Hepatocyte (in vitro differentiated cells): ENCODE results near the gene AIFM2.

Experiments
- EZH2 ChIP-seq: fragments of 200-600 bp; sonication (generic); IDR thresholded peaks from 2 replicates; pipeline ENCODE4 v1.6.1; 2016; ENCODE audit warnings: antibody characterized with exemption, mild to moderate bottlenecking, borderline replicate concordance
- EZH2phosphoT487 ChIP-seq: fragments of 200-600 bp; sonication (generic); IDR thresholded peaks from one replicate; pipeline ENCODE4 v1.6.1; 2018; ENCODE audit warnings: antibody characterized with exemption, mild to moderate bottlenecking, low read depth, moderate library complexity; ENCODE audit not compliant: unreplicated experiment, severe bottlenecking
- TF ChIP-seq, protein P1 (sequence below): fragments of 200-600 bp; sonication (generic); IDR thresholded peaks from 2 replicates; pipeline ENCODE4 v1.5.1; 2016; ENCODE audit warnings: antibody characterized with exemption, mild to moderate bottlenecking; ENCODE audit not compliant: poor library complexity

DNA sequence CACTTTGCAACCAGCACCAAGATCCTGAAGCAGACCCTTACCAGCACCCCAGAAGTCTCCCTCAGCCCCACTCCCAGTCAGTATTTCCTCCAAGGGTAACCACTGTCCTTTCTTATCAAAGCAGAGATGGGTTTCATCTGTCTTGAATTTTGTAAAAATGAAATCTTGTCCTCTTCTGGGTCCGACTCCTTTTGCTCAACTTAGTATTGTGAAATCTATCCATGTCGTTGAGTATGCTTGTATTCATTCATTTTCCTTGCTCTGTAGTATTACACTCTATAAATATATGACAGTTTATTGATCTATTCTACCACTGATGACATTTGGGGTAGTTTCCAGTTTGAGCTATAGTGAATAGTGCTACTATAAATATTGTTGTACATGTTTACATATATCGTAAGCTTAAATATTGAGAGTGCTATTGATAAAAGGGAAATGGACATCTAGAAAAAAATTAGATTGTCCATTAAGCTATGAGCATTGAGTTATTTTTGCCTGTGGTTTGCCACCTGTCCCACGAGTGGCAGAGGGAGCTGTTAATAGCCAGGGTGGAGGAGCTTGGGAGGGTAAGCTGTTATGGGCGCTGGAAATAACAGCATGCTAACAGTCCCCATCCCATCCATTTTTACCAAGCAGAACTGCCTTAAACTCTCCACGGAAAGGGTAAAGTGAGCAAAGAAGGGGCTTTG lies 36.5 kb downstream of the AIFM2 start:
- TF ChIP-seq, protein P1, sequence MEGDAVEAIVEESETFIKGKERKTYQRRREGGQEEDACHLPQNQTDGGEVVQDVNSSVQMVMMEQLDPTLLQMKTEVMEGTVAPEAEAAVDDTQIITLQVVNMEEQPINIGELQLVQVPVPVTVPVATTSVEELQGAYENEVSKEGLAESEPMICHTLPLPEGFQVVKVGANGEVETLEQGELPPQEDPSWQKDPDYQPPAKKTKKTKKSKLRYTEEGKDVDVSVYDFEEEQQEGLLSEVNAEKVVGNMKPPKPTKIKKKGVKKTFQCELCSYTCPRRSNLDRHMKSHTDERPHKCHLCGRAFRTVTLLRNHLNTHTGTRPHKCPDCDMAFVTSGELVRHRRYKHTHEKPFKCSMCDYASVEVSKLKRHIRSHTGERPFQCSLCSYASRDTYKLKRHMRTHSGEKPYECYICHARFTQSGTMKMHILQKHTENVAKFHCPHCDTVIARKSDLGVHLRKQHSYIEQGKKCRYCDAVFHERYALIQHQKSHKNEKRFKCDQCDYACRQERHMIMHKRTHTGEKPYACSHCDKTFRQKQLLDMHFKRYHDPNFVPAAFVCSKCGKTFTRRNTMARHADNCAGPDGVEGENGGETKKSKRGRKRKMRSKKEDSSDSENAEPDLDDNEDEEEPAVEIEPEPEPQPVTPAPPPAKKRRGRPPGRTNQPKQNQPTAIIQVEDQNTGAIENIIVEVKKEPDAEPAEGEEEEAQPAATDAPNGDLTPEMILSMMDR, result no peak
- TF ChIP-seq EZH2 (no peak), EZH2phosphoT487 (no peak)
